CD14-positive monocyte (primary cell): ENCODE data around the gene LPIN2. TPM values are rescaled to one million over a fixed set of nuclear protein-coding genes. Genes with fewer than 3 reads are reported as not detected.
A peak's percentile ranks its signal among the peaks of the same experiment; 100 is the strongest.

Source experiments
- DNase-seq, 3 donors: peaks; one replicate each; pipeline ENCODE4 v3.0.0-alpha.2; 2011 to 2022
- H2AFZ ChIP-seq: 2 replicates; pipeline ENCODE4 v1.6.0; 2012; ENCODE audit warnings: mild to moderate bottlenecking, low read depth, low read length, inconsistent platforms; ENCODE audit not compliant: insufficient read depth, poor library complexity, severe bottlenecking
- H3K27ac ChIP-seq, 2 donors: 1 replicate in 1 of 2; 2 replicates in 1 of 2; pipeline ENCODE4 v1.5.1; 2012 to 2013; ENCODE audit warnings: low read length in 2 of 2, control low read depth in 1 of 2, inconsistent platforms in 1 of 2, low read depth in 1 of 2, mild to moderate bottlenecking in 1 of 2
- H3K27me3 ChIP-seq, 2 donors: one replicate each; pipeline versions ENCODE4 v1.6.0 to v1.6.1; 2011 to 2013; ENCODE audit warnings: low read length in 2 of 2; ENCODE audit not compliant: control insufficient read depth in 2 of 2, insufficient read depth in 2 of 2
- H3K36me3 ChIP-seq, 2 donors: replicated peaks in 1 of 2; 1 replicate in 1 of 2; 2 replicates in 1 of 2; pipeline versions ENCODE4 v1.5.1 to v1.6.1; 2012 to 2013; ENCODE audit warnings: low read length in 2 of 2, control low read depth in 1 of 2, inconsistent platforms in 1 of 2, mild to moderate bottlenecking in 1 of 2; ENCODE audit not compliant: insufficient read depth in 2 of 2, control insufficient read depth in 1 of 2
- H3K4me1 ChIP-seq, 2 donors: 1 replicate in 1 of 2; 2 replicates in 1 of 2; pipeline versions ENCODE4 v1.5.1 to v1.6.1; 2012 to 2013; ENCODE audit warnings: low read length in 2 of 2, control low read depth in 1 of 2, inconsistent platforms in 1 of 2, mild to moderate bottlenecking in 1 of 2, moderate library complexity in 1 of 2; ENCODE audit not compliant: insufficient read depth in 2 of 2, control insufficient read depth in 1 of 2
- H3K4me2 ChIP-seq: replicated peaks from 2 replicates; pipeline ENCODE3; 2012; ENCODE audit warnings: low read length, moderate library complexity, mild to moderate bottlenecking; ENCODE audit not compliant: poor library complexity, severe bottlenecking; ENCODE audit errors: extremely low read depth
- H3K4me3 ChIP-seq, 3 experiments: fragments of 200-600 bp in 1 of 3; sonication (generic) in 1 of 3; replicated peaks in 1 of 3; 1 replicate in 2 of 3; 2 replicates in 1 of 3; pipeline ENCODE4 v1.5.1; 2011 to 2013; ENCODE audit warnings: low read length in 3 of 3, mild to moderate bottlenecking in 3 of 3, control low read depth in 2 of 3, low read depth in 2 of 3, inconsistent platforms in 1 of 3, moderate library complexity in 1 of 3
- H3K79me2 ChIP-seq: 2 replicates; pipeline ENCODE4 v1.6.0; 2012; ENCODE audit warnings: mild to moderate bottlenecking, control low read depth, inconsistent platforms, low read length, moderate library complexity; ENCODE audit not compliant: insufficient read depth
- H3K9ac ChIP-seq: 2 replicates; pipeline ENCODE4 v1.6.0; 2017; ENCODE audit warnings: low read length, mild to moderate bottlenecking; ENCODE audit not compliant: insufficient read depth, poor library complexity, severe bottlenecking
- H3K9me3 ChIP-seq, 2 donors: replicated peaks in 1 of 2; 1 replicate in 1 of 2; 2 replicates in 1 of 2; pipeline versions ENCODE4 v1.5.1 to v1.6.1; 2012 to 2013; ENCODE audit warnings: low read length in 2 of 2, control low read depth in 1 of 2; ENCODE audit not compliant: control insufficient read depth in 1 of 2, insufficient read depth in 1 of 2
- H4K20me1 ChIP-seq: 2 replicates; pipeline ENCODE4 v1.6.0; 2012; ENCODE audit warnings: mild to moderate bottlenecking, low read length, control low read depth, moderate library complexity; ENCODE audit not compliant: insufficient read depth
- H3K27ac Mint-ChIP-seq, 7 donors: one replicate each; pipeline ENCODE4 v1.8.0; 2020; ENCODE audit warnings: mild to moderate bottlenecking in 7 of 7, mixed read lengths in 7 of 7, moderate library complexity in 6 of 7, inconsistent platforms in 2 of 7
- H3K27me3 Mint-ChIP-seq, 3 donors: one replicate each; pipeline ENCODE4 v1.8.0; 2021 to 2022; ENCODE audit warnings: low read depth in 3 of 3, mild to moderate bottlenecking in 3 of 3, mixed read lengths in 3 of 3, moderate library complexity in 3 of 3, inconsistent platforms in 1 of 3
- H3K36me3 Mint-ChIP-seq, 2 donors: one replicate each; pipeline ENCODE4 v1.8.0; 2020; ENCODE audit warnings: mixed read lengths in 2 of 2, inconsistent platforms in 1 of 2, mild to moderate bottlenecking in 1 of 2
- H3K4me1 Mint-ChIP-seq: one replicate; pipeline ENCODE4 v1.8.0; 2020; ENCODE audit warnings: mild to moderate bottlenecking, mixed read lengths
- H3K4me3 Mint-ChIP-seq, 2 donors: one replicate each; pipeline ENCODE4 v1.8.0; 2020; ENCODE audit warnings: mild to moderate bottlenecking in 2 of 2, mixed read lengths in 2 of 2, moderate library complexity in 1 of 2
- H3K9me3 Mint-ChIP-seq, 7 donors: one replicate each; pipeline ENCODE4 v1.8.0; 2020 to 2022; ENCODE audit warnings: mixed read lengths in 7 of 7, mild to moderate bottlenecking in 6 of 7, moderate library complexity in 6 of 7, inconsistent platforms in 2 of 7
- CTCF ChIP-seq: fragments of 200-600 bp; IDR thresholded peaks from one replicate; pipeline ENCODE4 v1.8.0; 2022; ENCODE audit warnings: antibody characterized with exemption, mild to moderate bottlenecking
- WGBS: methylation state at CpG from one replicate; pipeline ENCODE4 v1.1.5; 2013; ENCODE audit warnings: missing lambda C conversion rate; ENCODE audit not compliant: insufficient coverage; 5-methylcytosine and 5-hydroxymethylcytosine counted together
- intact Hi-C, 2 donors: fragments of 100-400 bp; cut with micrococcal nuclease; formaldehyde crosslinking; loops; one replicate each; pipeline versions ENCODE4 v1.15.0 to v1.15.1; 2023
- polyA plus RNA-seq, 3 donors: library from polyadenylated mRNA; depleted of rRNA in 1 of 3; unstranded in 2 of 3; stranded (reverse) in 1 of 3; fragments of 300-500 nt in 2 of 3; fragments of >200 nt in 1 of 3; fragmentation: Illumina TruSeq in 2 of 3; gene quantifications; 1 replicate in 2 of 3; 2 replicates in 1 of 3; pipeline ENCODE4 v1.2.3, GENCODE V29; 2012 to 2021

LPIN2 gene
- polyA plus RNA-seq, 3 donors: 9.3 to 16.3 (median 10.3) TPM

- no peak for TF ChIP-seq CTCF
- Mint-ChIP-seq H3K36me3 (no peaks in the 10 kb centered on the region), H3K4me1 (peaks cover 25% of the 10 kb centered on the region), H3K4me3 (no peak overlapping the region), H3K9me3 (no peaks in the 10 kb centered on the region), H3K27ac (peak overlapping the region in 1 of 7 donors; percentile 56), H3K27me3 (peaks cover 0 to 1% (median 0%) of the 10 kb centered on the region in 3 donors)
- WGBS: no CpG with 5 or more reads among the region's 2 CpGs
- Histone ChIP-seq H4K20me1 (no peaks in the 10 kb centered on the region), H3K4me3 (no peak overlapping the region), H3K27me3 (no peaks in the 10 kb centered on the region), H3K36me3 (no peaks in the 10 kb centered on the region), H3K4me1 (peaks cover 21% of the 10 kb centered on the region in 2 donors), H3K9me3 (no peaks in the 10 kb centered on the region), H3K4me2 (no peak overlapping the region), H3K79me2 (no peaks in the 10 kb centered on the region), H3K27ac (no peak overlapping the region), H2AFZ (peak overlapping the region; percentile 30), H3K9ac (no peak overlapping the region)
- no peak for DNase-seq
- intact Hi-C loops: no loop called here
Measured at GRCh38 chr18:3042379-3042778, 29.4 kb upstream of the LPIN2 start.

- Histone ChIP-seq H3K27ac (no peak overlapping the region), H3K9ac (no peak overlapping the region), H3K79me2 (no peaks in the 10 kb centered on the region), H3K27me3 (no peaks in the 10 kb centered on the region), H2AFZ (peak overlapping the region; percentile 30), H4K20me1 (no peaks in the 10 kb centered on the region), H3K4me2 (no peak overlapping the region), H3K36me3 (no peaks in the 10 kb centered on the region), H3K4me3 (no peak overlapping the region), H3K4me1 (peaks cover 26% of the 10 kb centered on the region in 2 donors), H3K9me3 (no peaks in the 10 kb centered on the region)
- Mint-ChIP-seq H3K4me3 (no peak overlapping the region), H3K9me3 (no peaks in the 10 kb centered on the region), H3K27ac (peak overlapping the region in 1 of 7 donors; percentile 56), H3K36me3 (no peaks in the 10 kb centered on the region), H3K27me3 (peaks cover 0 to 1% (median 0%) of the 10 kb centered on the region in 3 donors), H3K4me1 (peaks cover 27% of the 10 kb centered on the region)
- intact Hi-C loops: no loop called here
- no peak for TF ChIP-seq CTCF
- no CpG with 5 or more reads among the region's 5 CpGs for WGBS
- no peak for DNase-seq
Measured at GRCh38 chr18:3041843-3042242, 28.9 kb upstream of the LPIN2 start.
